ENCODE measurements around the gene YARS1. TPM values are rescaled to one million over a fixed set of nuclear protein-coding genes. Genes with fewer than 3 reads are reported as not detected.

YARS1 gene
- total RNA-seq, 6 donors from 2014 or later: 82.1 to 110 (median 95.1) TPM

DNA sequence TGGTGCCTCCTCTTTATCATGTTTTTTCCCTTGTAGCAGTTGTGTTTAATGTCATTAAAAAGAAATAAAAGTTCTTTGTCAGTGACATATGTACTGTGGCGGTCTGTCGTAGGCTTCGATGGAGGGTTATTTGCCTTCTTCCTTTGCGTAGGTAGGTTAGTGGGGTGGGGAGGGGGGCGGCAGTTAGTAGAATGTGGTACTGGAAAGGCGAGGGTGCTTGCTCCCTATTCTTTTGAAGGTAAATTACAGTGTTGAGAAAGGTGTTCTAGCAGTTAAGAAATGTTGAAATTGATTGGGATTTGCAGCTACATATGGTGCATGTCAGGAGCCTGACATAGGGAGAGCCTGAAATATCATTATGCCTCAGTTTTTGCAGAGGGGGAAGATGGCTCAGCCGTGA, 41.6 kb upstream of the YARS1 start:
- peaks cover 15 to 69% (median 24%) of the 10 kb centered on the region in 4 donors for H3K36me3 ChIP-seq
- DNase-seq (no peak), ATAC-seq (ENCODE audit: low FRiP score in 2 of 2) (no peak)
- H3K4me1 ChIP-seq: peaks cover 0 to 6% (median 0%) of the 10 kb centered on the region in 4 donors
- H3K4me3 ChIP-seq: no peak overlapping the region
- 93 to 95% methylated on average over 7 of the region's 7 CpGs for WGBS, 2 donors
- no peaks in the 10 kb centered on the region for H3K9me3 ChIP-seq
- H3K27ac ChIP-seq: no peak overlapping the region
- TF ChIP-seq, protein P1, sequence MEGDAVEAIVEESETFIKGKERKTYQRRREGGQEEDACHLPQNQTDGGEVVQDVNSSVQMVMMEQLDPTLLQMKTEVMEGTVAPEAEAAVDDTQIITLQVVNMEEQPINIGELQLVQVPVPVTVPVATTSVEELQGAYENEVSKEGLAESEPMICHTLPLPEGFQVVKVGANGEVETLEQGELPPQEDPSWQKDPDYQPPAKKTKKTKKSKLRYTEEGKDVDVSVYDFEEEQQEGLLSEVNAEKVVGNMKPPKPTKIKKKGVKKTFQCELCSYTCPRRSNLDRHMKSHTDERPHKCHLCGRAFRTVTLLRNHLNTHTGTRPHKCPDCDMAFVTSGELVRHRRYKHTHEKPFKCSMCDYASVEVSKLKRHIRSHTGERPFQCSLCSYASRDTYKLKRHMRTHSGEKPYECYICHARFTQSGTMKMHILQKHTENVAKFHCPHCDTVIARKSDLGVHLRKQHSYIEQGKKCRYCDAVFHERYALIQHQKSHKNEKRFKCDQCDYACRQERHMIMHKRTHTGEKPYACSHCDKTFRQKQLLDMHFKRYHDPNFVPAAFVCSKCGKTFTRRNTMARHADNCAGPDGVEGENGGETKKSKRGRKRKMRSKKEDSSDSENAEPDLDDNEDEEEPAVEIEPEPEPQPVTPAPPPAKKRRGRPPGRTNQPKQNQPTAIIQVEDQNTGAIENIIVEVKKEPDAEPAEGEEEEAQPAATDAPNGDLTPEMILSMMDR (IDR thresholded peaks at IDR 0.05): no peak
- TF ChIP-seq EP300 (IDR thresholded peaks at IDR 0.05) (no peak), POLR2A (IDR thresholded peaks at IDR 0.05) (no peak), POLR2AphosphoS5 (IDR thresholded peaks at IDR 0.05) (no peak)
- H3K27me3 ChIP-seq: no peaks in the 10 kb centered on the region

DNA sequence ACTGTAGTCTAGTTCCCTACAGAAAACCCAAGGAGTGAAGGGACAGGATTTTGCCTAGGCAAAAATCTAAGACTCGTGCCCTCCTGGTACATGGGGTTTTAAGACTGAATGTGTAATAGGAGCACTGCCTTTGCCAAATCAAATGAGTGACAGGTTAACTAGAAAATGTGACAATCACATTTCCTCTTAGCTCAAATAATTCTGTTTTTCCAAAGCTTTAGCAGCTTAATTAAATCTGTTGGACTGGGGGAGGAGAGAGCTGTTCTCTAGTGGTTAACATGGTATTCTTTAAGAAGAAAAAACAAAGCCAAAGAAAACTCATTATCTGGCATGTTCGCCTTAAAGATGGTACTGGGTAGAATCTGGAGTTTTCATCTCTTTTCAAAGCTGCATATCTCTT, 41.0 kb upstream of the YARS1 start:
- Histone ChIP-seq H3K27me3 (no peaks in the 10 kb centered on the region), H3K27ac (no peak overlapping the region), H3K4me3 (no peak overlapping the region), H3K36me3 (peaks cover 15 to 71% (median 30%) of the 10 kb centered on the region in 4 donors), H3K9me3 (no peaks in the 10 kb centered on the region), H3K4me1 (peaks cover 0 to 6% (median 0%) of the 10 kb centered on the region in 4 donors)
- ATAC-seq (ENCODE audit: low FRiP score in 2 of 2) (no peak), DNase-seq (no peak)
- whole genome bisulfite sequencing, 2 donors: 95 to 100% methylated on average over 2 of the region's 2 CpGs
- TF ChIP-seq POLR2AphosphoS5 (IDR thresholded peaks at IDR 0.05) (no peak), EP300 (IDR thresholded peaks at IDR 0.05) (no peak), POLR2A (IDR thresholded peaks at IDR 0.05) (no peak)
- TF ChIP-seq, protein P1 (IDR thresholded peaks at IDR 0.05): no peak

DNA sequence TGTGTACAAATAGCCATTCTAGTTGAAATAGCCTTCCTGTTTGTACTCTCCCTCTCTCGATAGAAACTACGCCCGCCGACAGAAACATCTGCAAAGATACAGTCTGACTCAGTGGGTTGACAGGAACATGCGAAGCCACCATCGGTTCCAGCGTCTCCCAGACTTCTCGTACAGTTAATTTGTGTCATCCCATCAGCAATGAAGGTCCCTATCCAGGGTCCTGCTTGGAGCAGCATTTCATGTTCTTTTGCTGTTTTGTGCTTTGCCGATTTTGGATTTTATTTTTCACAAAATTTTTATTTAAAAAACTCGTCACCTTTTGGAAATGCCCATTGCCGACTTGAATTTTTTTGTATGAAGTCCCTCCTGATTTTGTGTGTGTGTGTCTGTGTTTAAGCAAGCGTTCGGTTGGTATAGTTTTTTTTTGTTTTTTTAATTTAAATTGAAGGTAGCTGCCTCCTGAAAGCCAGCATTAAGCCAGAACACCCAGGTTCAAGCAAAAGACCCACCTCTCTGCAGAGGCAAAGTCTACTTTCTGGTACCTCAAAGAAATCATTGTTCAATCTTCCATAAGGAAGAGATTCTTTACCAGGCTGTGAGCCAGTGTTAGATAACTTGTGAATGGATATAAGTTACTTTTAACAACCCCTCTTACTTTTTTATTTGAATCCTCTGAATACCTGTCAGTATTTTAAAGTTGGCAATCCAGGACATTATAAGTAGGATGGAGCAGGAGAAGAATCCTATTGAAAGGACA, 38.9 kb upstream of the YARS1 start:
- TF ChIP-seq POLR2AphosphoS5 (IDR thresholded peaks at IDR 0.05) (no peak), EP300 (IDR thresholded peaks at IDR 0.05) (no peak), POLR2A (IDR thresholded peaks at IDR 0.05) (no peak)
- 91 to 95% methylated on average over 13 of the region's 13 CpGs for WGBS, 2 donors
- peaks cover 15 to 84% (median 38%) of the 10 kb centered on the region in 4 donors for H3K36me3 ChIP-seq
- H3K9me3 ChIP-seq: no peaks in the 10 kb centered on the region
- H3K27me3 ChIP-seq: no peaks in the 10 kb centered on the region
- H3K4me3 ChIP-seq: no peak overlapping the region
- no peak for DNase-seq
- no peaks in the 10 kb centered on the region for H3K4me1 ChIP-seq
- ATAC-seq (ENCODE audit: low FRiP score in 2 of 2): no peak
- H3K27ac ChIP-seq: no peak overlapping the region

DNA sequence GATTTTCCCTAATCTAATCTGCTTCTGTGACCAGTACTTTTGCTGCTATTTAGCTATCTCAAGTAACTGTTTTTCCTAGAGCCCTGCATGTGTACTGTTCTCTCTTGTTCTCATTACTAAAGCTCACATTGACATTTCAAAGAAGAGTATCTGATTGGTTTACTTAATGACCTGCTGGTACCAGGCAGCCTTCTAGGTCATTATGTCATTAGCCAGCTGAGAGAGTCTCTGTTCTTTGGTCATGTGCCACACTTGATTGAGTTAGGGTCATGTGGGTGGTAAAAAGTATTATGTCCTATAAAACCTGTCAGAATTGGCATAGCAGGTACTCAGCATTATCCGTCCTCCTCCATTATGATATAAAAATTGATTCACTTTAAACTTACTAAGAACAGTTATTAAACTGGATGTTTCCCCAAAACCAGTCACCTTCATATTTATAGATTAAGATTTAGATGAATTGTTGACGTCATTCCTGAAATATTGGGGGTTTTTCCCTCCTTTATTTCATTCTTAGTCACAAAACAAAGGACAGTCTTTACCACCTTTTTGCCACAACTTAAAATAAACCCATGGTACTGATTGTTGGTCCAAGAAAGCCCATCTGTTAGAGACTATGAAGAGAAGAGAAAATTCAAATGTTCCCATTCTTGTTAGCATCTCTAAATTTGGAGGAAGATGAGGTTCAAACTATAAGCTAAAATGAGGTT, 31.4 kb upstream of the YARS1 start:
- ATAC-seq (ENCODE audit: low FRiP score in 2 of 2) (no peak), DNase-seq (no peak)
- Histone ChIP-seq H3K4me3 (no peak overlapping the region), H3K27me3 (no peaks in the 10 kb centered on the region), H3K27ac (no peak overlapping the region), H3K4me1 (no peaks in the 10 kb centered on the region), H3K9me3 (no peaks in the 10 kb centered on the region), H3K36me3 (peaks cover 0 to 59% (median 25%) of the 10 kb centered on the region in 4 donors)
- 46 to 50% methylated on average over 2 of the region's 2 CpGs for WGBS, 2 donors
- TF ChIP-seq POLR2A (IDR thresholded peaks at IDR 0.05) (no peak), POLR2AphosphoS5 (IDR thresholded peaks at IDR 0.05) (no peak), EP300 (IDR thresholded peaks at IDR 0.05) (no peak)
- TF ChIP-seq, protein P1 (IDR thresholded peaks at IDR 0.05): no peak

DNA sequence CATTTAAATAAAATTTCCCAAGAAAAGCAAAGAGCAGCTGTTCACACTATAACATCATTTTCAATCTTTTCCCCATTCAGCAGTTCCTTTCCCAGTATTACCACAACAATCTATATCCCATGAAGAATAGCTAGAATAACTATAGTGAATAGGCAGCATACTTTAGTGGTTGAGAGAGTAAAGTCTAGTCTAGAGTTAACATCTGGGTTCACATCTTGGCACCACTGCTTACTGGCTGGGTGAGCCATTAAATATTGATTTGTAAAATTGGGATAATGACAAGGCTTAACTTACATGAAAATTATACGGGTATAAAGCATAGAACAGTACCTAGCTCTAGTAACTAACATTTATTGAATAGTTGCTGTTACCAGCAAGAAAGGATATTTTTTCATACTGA, 14.7 kb upstream of the YARS1 start:
- H3K27ac ChIP-seq: no peak overlapping the region
- peaks cover 0 to 6% (median 0%) of the 10 kb centered on the region in 4 donors for H3K4me1 ChIP-seq
- ATAC-seq (ENCODE audit: low FRiP score in 2 of 2) (no peak), DNase-seq (no peak)
- peaks cover 27 to 86% (median 52%) of the 10 kb centered on the region in 4 donors for H3K36me3 ChIP-seq
- TF ChIP-seq POLR2A (IDR thresholded peaks at IDR 0.05) (no peak), EP300 (IDR thresholded peaks at IDR 0.05) (no peak), POLR2AphosphoS5 (IDR thresholded peaks at IDR 0.05) (no peak)
- TF ChIP-seq, protein P1 (IDR thresholded peaks at IDR 0.05): no peak
- no peaks in the 10 kb centered on the region for H3K9me3 ChIP-seq
- no peak overlapping the region for H3K4me3 ChIP-seq
- 88% methylated on average over 1 of the region's 1 CpG for WGBS, 2 donors
- no peaks in the 10 kb centered on the region for H3K27me3 ChIP-seq
